ENCODE results near the gene UBA6.
"Not testable (repeated sequence)": the region's sequence is repeated elsewhere in the genome, so short reads cannot be mapped to it uniquely, and the experiment has no call there.

UBA6 gene

DNA sequence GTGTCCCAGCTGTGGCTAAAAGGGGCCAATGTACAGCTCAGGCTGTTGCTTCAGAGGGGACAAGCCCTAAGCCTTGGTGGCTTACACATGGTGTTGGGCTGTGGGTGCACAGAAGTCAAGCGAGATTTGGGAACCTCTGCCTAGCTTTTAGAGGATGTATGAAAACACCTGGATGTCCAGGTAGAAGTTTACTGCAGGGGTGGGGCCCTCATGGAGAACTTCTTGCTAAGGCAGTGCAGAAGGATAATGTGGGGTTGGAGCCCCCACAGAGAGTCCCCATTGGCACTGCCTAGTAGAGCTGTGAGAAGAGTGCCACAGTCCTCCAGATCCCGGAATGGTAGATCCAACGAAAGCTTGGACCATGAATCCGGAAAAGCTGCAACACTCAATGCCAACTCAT is 40.5 kb downstream of the UBA6 start:
- DNase-seq (ENCODE audit: low read depth) = no peak

DNA sequence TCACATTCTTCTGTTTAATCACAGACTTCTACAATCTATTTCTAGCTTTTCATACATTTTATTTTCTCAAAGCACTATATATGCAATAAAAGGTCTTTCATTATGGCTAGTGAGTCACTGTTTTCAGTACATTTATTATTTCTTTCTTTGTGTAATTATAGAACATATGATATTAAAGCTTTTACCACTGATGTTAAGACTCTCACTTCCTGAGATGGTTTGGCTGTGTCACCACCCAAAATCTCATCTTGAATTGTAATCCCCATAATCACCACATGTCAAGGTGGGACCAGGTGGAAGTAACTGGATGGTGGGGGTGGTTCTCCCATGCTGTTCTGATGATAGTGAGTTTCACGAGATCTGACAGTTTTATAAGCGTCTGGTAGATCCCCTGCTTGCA is 41.9 kb downstream of the UBA6 start:
- DNase-seq (ENCODE audit: low read depth) = no peak

DNA sequence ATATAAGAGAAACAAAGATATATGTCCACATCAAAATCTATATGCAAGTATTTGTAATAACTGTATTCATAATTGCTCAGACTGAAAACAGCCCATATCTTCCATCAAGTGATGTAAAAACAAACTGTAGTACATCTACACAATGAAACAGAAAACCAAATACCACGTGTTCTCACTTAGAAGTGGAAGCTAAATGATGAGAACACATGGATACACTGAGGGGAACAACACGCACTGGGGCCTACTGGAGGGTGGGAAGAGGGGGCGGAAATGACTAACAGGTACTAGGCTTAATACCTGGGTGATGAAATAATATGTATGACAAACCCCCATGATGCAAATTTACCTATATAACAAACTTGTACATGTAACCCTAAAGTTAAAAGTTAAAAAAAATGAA is 42.7 kb downstream of the UBA6 start:
- DNase-seq (ENCODE audit: low read depth) = no peak

DNA sequence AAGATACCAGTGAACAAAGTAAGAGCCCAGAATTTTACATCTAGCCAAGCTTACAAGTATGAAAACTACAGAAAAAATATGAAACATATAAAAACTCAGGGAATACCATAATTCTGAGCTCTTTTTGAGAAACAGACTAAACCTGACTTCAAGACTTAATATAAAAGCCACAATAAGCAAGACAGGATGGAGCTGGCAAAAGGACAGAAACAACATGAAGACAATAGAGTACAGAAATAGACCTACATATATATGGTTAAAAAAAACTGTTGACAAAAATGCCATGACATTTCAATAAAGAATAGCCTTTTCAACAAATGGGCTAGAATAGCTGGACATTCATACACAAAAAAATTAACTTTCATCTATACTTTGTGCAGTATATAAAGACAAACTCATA is 49.4 kb downstream of the UBA6 start:
- DNase-seq (ENCODE audit: low read depth) = no peak

DNA sequence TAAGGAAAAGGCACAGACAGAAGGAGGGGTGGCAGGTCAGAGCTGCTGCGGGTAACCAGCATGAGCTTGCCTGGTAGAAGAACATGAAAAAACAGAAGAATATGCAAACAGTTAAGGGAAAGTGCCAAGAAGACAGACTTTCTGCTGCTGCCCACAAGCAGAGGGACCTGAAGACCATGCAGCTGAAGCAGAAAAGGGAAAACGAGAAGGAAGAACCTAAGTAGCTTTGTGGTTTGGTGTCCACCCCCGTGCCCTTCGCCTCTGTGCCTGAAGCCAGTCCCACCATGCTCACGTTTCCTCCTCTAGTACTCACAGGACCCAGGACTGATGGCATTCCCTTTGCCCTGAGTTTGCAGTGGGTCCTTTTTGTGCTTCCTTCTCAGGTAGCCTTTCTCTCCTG is 62.8 kb downstream of the UBA6 start:
- DNase-seq (ENCODE audit: low read depth) = no peak

- DNase-seq (ENCODE audit: low read depth) = not testable (repeated sequence)
Observed at GRCh38 chr4:67636978-67637377, 64.0 kb downstream of the UBA6 start.

GRCh38 chr4:67635331-67635730 is 65.6 kb downstream of the UBA6 start:
- DNase-seq (ENCODE audit: low read depth) = no peak

- no peak for DNase-seq (ENCODE audit: low read depth)
Observed at GRCh38 chr4:67634741-67635140, 66.2 kb downstream of the UBA6 start.

- no peak for DNase-seq (ENCODE audit: low read depth)
Observed at GRCh38 chr4:67632492-67632891, 68.5 kb downstream of the UBA6 start.

DNA sequence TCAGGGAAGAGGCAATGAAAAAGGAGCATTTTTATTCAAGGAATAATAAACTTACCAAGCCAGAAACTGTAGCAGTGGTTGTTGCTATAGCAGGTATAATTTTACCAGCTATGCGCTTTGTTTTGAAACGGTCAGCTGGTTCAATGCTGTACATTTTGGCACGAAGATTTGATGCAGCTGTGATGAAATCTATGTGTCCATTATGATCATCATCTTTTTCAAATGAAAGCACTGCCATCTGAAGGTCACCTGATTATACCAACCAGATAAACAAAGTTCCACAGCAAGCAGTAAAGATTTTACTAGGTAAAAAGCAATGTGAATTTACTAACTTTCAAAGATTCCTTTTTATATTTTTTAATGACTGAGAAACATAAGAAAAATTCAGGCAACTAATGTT is 76.0 kb downstream of the UBA6 start:
- DNase-seq (ENCODE audit: low read depth) = no peak

GRCh38 chr4:67616478-67616877 is 84.5 kb downstream of the UBA6 start:
- no peak for DNase-seq (ENCODE audit: low read depth)

DNA sequence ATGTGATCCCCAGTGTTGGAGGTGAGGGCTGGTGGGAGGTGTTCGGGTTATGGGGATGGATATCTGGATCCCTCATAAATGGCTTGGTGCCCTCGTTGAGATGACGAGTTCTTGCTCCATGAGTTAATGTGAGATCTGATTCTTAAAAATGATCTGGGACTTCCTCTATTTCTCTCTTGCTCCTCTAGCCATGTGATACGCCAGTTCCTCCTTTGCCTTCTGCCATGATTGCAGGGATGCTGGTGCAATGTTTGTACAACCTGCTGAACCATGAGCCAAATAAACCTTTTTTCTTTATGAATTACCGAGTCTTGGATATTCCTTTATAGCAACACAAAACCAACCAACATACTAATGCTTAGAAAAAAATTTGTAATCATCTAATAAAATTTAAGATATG is 85.8 kb downstream of the UBA6 start:
- DNase-seq (ENCODE audit: low read depth) = no peak

GRCh38 chr4:67614186-67614585 is 86.8 kb downstream of the UBA6 start:
- no peak for DNase-seq (ENCODE audit: low read depth)

DNA sequence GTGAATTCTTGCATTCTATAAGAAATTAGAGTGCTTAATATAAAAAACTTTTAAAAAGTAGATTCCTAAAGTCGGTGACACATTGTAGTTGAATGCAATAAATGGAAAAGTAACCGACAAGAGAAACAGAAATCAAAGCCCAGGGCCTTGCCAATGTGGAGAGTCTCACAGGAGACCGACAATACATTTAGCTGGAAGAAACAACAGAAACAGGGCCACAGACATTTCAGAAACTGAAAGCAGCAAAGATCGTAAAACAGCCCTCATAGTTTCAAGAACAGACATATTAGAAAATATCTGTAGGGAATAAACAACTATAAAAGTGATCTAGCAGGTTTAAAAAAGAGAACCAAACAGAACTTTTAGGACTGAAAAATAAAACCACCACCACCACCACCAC is 92.9 kb downstream of the UBA6 start:
- DNase-seq (ENCODE audit: low read depth) = no peak

DNA sequence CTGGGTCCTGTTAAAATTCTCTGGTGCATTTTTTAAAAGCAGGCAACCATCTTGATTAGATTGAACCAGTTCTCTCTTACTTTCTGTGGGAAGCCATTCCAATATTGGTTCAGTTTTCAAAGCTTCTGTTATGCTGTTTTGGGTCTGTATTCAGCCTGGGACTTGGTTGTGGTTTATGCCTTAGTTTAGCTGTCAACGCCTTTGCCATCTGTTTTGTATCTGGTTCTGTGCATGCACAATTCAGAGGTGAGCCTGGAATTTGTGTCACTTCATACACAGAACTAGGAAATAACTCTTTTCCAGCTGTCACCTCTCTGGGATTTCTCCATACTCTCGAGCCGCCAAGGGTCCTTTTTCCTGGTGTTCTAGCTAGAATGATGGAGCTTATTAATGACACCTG is 96.2 kb downstream of the UBA6 start:
- DNase-seq (ENCODE audit: low read depth) = no peak

GRCh38 chr4:67604029-67604381 is 97.0 kb downstream of the UBA6 start:
- DNase-seq (ENCODE audit: low read depth) = no peak

GRCh38 chr4:67603310-67604028 is 97.5 kb downstream of the UBA6 start:
- no peak for DNase-seq (ENCODE audit: low read depth)

GRCh38 chr4:67593741-67594175 is 107.2 kb downstream of the UBA6 start:
- DNase-seq (ENCODE audit: low read depth) = no peak

GRCh38 chr4:67587156-67587555 is 113.8 kb downstream of the UBA6 start:
- no peak for DNase-seq (ENCODE audit: low read depth)

DNA sequence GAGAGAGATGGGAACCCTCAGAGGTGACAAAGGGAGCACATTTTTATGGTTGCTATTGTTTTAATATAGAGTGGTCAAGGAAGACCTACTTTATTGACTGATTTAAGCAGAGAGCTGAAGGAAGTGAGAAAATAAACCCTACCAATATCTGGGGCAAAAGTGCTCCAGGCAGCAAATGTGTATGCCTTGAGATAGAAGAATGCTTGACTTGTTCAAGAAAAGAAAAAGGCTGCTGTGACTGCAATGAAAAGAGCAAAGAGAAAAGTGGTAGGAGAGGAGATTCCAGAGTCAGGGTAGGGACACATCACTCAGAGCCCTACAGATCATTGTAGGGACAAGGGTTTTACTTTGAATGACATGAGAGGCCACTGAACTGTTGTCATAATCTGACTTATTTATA is 116.5 kb downstream of the UBA6 start:
- no peak for DNase-seq (ENCODE audit: low read depth)

- no peak for DNase-seq (ENCODE audit: low read depth)
Observed at GRCh38 chr4:67581913-67582312, 119.0 kb downstream of the UBA6 start.

- no peak for DNase-seq (ENCODE audit: low read depth)
Observed at GRCh38 chr4:67581208-67581857, 119.6 kb downstream of the UBA6 start.

DNA sequence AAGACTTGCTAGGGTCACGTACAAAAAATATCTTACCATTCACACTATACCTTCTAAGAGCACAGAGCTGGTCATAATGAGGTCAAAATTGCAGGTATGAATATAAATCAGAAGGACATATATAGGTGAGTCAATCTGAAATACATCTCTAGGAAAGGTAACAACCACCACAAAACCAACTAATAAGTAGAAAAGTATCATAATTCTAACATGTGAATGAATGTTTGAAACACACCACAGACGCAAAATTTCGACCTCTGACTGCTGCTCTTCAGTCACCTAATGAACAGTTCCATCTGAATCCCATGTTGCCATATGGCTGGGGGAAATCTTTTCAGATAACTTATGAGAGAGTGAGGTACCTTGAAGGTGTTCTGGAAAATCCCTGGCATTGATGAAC is 120.4 kb downstream of the UBA6 start:
- no peak for DNase-seq (ENCODE audit: low read depth)

DNA sequence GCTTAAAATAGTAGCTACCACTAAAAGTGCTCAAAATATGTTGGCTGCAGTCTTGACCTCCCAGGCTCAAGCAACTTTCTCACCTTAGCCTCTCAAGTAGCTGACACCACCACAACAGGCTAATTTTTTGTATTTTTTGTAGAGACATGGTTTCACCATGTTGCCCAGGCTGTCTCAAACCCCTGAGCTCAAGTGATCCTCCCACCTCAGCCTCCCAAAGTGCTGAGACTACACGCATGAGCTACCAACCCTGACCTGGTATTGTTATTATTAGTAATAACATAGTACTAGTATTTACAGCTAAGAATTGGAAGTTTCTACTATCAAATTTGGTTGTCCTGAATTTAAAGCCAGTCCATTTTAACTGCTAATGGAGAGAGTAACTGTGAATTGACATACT is 124.4 kb downstream of the UBA6 start:
- DNase-seq (ENCODE audit: low read depth) = no peak
